ENCODE results near the gene ZNF44. TPM values are rescaled to one million over a fixed set of nuclear protein-coding genes. Genes with fewer than 3 reads are reported as not detected.

The ZNF44 gene
- 3.6 TPM for total RNA-seq (2021; ENCODE audit: unreplicated experiment)
- 1.4 and 2.6 TPM in 2 replicates for polyA plus RNA-seq (2012)
- Bru-seq, nascent RNA: percentile 63 among the genes with signal in this experiment
- percentile 65 among the genes with signal in this experiment for BruChase-seq, experiment 1, labeled RNA remaining after a 6-hour chase
- BruChase-seq, experiment 2, labeled RNA remaining after a 2-hour chase: percentile 71 among the genes with signal in this experiment
- long read RNA-seq, partial matches to known transcripts: 0 of 10 reads
- long read RNA-seq, other reads (novel, unspliced or antisense): 6 of 10 reads

GRCh38 chr19:12294249-12295158, at the start of gene ZNF44:
TSS of gene ZNF44 (minus strand) at chr19:12294883. CDS start at chr19:12294694, 189 bp downstream.
- POLR2A ChIA-PET: no interaction called here
- Histone ChIP-seq H3K9me2 (ENCODE audit: insufficient read depth) (no peaks in the 10 kb centered on the region), H3K9ac (ENCODE audit: low read length) (peak within 1 kb of the TSS; percentile 78), H3K4me3 (replicated peaks in 1 of 2; ENCODE audit: low read depth in 1 of 2, low read length in 2 of 2) (peak within 1 kb of the TSS; percentile 68 to 88), H4K20me1 (ENCODE audit: insufficient read depth) (no peaks in the 10 kb centered on the region), H3K9me3 (ENCODE audit: control insufficient read depth in 1 of 2, insufficient read depth in 1 of 2, low read depth in 1 of 2, low read length in 2 of 2) (peaks cover 0 to 3% of the 10 kb centered on the region in 2 experiments; a peak in 1 of 4 replicates), H3K79me2 (ENCODE audit: insufficient read depth, low read length) (peaks cover 3% of the 10 kb centered on the region; the same call in 1 of the 2 replicates), H3K27me3 (ENCODE audit: insufficient read depth, low read length) (no peaks in the 10 kb centered on the region), H2AFZ (ENCODE audit: low read depth, low read length, poor library complexity, severe bottlenecking) (no peak within 1 kb of the TSS), H3K4me1 (ENCODE audit: control insufficient read depth in 1 of 2, insufficient read depth in 2 of 2, low read length in 2 of 2) (peaks cover 5 to 18% of the 10 kb centered on the region in 2 experiments), H3K4me2 (ENCODE audit: low read length) (peak within 1 kb of the TSS; percentile 99), H3K36me3 (ENCODE audit: control insufficient read depth in 1 of 2, insufficient read depth in 2 of 2, low read length in 2 of 2) (0 out of 4 replicates have a peak, but pooled peaks cover 0 to 3% of the 10 kb centered on the region in 2 experiments), H3K27ac (ENCODE audit: low read depth, low read length) (peak within 1 kb of the TSS; percentile 62)
- no TSS peak for BruUV-seq (replicated peaks)
- CTCF ChIA-PET: no interaction called here
- RAD21 ChIA-PET (ENCODE audit: low non-redundant PET in 1 of 2, low total read pairs in 2 of 2, uncharacterized antibody in 2 of 2, unreplicated experiment in 2 of 2): interaction anchor here in 1 of 2 experiments (0.7 kb wide), 1 partner anchor 104 kb away, joined by 3 read pairs; no protein-coding TSS in a partner anchor
- DNase-seq (ENCODE audit: low read depth, low spot score) (peak; percentile 94), ATAC-seq (peak; percentile 96)
- intact Hi-C loops (cut with micrococcal nuclease): loop anchor here (2.0 to 5.0 kb wide), 5 partner anchors 106 to 372 kb away; partner anchors contain the start of genes ZNF136, ZNF443, ZNF564 and ZNF799
- TF ChIP-seq POLR2AphosphoS5 (IDR thresholded peaks at IDR 0.05; ENCODE audit: low read depth, low read length) (peak; percentile 64), ZFX (IDR thresholded peaks at IDR 0.05) (0 out of 2 replicates have a peak, but pooled peaks have one; percentile 17), YY1 (IDR thresholded peaks at IDR 0.05; ENCODE audit: extremely low read depth, insufficient replicate concordance, low read depth, low read length) (peak; percentile 13), ZBTB33 (IDR thresholded peaks at IDR 0.05; ENCODE audit: extremely low read depth, insufficient replicate concordance, low read length) (no peak), CEBPB (IDR thresholded peaks at IDR 0.05; ENCODE audit: low read depth) (no peak), JUND (IDR thresholded peaks at IDR 0.05) (no peak), SP1 (IDR thresholded peaks at IDR 0.05; ENCODE audit: low read depth) (peak; percentile 94)

All from HCT116 (cell line).